RWPE1 (cell line): ENCODE data around the gene VASP.

ENCODE experiments used
- CTCF ChIA-PET: fragments of 350-600 bp; sonication (Branson Sonifier 250); formaldehyde crosslinking; extraction: SDS; loops from one replicate; lab custom pipeline; 2021; lab: Yijun Ruan, JAX
- POLR2A ChIA-PET: fragments of 400-600 bp; formaldehyde crosslinking; extraction: SDS; loops from one replicate; lab custom pipeline; 2020; ENCODE audit warnings: antibody characterized with exemption; ENCODE audit not compliant: low non-redundant PET; lab: Yijun Ruan, JAX
- DNase-seq: peaks from one replicate; pipeline ENCODE4 v3.0.0; 2012; ENCODE audit warnings: low spot score
- H3K27ac ChIP-seq: fragments of 450-650 bp; 2 replicates; pipeline ENCODE4 v1.5.1; 2017
- CTCF ChIP-seq: fragments of 450-650 bp; conservative IDR thresholded peaks from 2 replicates; pipeline ENCODE4 v1.5.1; 2017; ENCODE audit warnings: low read depth, mild to moderate bottlenecking

Gene VASP

GRCh38 chr19:45560038-45560437 lies 52.8 kb downstream of the VASP start:
- H3K27ac ChIP-seq: peak overlapping the region; percentile 9; the same call in 1 of the 2 replicates
- no peak for TF ChIP-seq CTCF
- POLR2A ChIA-PET: no interaction called here
- DNase-seq: no peak
- CTCF ChIA-PET: interaction anchor here (0.6 kb wide), 1 partner anchor 720 kb away, joined by 6 read pairs; no protein-coding TSS in a partner anchor

DNA sequence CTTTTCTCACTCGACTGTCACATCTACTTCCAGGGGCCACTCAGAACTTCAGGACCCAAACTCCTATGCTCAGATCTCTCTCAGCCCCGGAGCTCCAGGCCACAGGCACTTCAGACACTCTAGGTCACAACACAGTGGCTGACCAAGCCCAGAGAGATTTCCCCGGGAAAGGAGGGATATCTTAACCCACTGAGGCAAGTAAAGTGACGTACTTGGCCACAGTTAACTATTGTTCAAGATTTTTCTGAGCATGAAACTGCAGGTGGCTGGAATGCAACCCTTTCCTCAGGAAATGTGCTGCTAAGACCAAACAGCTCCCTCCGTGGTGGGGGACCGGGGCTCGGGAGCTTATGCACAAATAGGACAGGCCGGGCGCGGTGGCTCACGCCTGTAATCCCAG lies 53.4 kb downstream of the VASP start:
- no peak for TF ChIP-seq CTCF
- POLR2A ChIA-PET: no interaction called here
- peak overlapping the region; percentile 9; the same call in 1 of the 2 replicates for H3K27ac ChIP-seq
- DNase-seq: no peak
- CTCF ChIA-PET: no interaction called here

DNA sequence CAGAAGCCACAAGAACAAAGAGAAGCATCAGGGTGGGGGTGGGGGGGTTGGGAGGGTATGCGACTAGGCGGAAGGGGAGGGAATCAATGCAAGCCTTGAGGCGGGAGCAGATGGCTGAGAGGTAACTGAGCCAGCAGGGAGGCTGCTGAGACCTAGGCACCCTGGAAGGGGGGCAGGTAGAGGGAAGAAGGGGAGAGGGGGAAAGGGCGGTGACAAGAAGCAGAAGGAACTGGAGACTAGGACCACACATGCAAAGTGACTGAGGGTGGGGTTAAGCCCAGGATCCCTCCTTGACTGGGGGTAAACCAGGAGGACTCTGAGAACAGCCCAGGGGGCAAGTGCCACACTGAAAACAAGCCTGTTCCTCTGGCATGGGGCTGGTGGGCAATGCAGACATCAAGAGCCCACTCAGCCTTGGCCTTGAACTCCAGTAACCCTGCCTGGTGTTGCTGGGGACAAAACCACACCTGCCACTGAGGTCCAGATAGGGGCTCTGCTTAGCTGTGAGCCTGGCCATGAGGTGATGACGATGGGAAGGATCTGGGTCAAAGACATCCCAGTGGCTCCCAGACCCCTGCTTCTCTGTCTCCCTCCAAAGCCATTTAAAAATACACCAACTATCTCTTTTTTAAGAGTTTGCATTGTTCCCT lies 57.0 kb downstream of the VASP start:
- peak overlapping the region; percentile 35 for H3K27ac ChIP-seq
- no peak for TF ChIP-seq CTCF
- CTCF ChIA-PET: interaction anchor here (0.6 kb wide), 1 partner anchor 44 kb away, joined by 4 read pairs; no protein-coding TSS in a partner anchor
- POLR2A ChIA-PET: no interaction called here
- no peak for DNase-seq

DNA sequence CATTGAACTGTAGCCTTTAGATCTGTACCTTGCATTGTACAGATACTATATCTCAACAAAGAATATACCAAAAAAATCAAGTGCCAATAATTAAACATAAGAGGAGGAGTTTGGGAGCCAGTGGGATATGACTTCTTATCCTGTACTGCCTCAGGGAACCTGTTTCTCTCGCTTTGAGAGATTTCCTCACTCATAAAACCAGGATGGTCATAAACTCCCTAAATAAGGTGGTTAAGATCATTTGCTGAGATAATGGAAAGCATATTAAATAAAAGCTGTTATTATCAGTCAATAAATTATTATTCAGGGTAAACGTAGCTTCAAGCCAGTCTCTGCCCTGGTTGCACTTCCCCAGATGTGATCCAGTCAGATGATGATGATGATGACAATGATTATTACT lies 60.3 kb downstream of the VASP start:
- ChIA-PET POLR2A (no interaction called here), CTCF (interaction anchor here (1.2 kb wide), 1 partner anchor 9 kb away, joined by 3 read pairs; no protein-coding TSS in a partner anchor)
- no peak for TF ChIP-seq CTCF
- H3K27ac ChIP-seq: no peak overlapping the region
- no peak for DNase-seq

DNA sequence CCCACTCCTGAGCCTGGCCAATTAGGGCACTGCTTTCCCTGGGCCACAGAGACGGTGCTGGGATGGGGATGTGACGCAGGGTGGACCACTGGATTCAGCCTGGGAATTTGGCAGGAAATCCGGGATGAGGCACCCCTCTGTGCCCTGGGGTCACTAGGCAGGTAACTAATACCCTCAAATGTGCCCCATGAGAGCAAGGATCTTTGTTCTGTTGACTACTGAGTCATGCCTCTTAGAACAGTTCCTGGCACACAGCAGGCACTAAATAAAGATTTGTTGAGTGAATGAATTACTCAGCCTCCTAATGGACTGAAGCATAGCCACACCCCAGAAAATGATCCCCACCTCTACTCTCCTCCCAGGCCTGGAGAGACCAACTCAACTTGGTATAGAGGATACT lies 61.5 kb downstream of the VASP start:
- TF ChIP-seq CTCF: no peak
- peak overlapping the region; percentile 90 for H3K27ac ChIP-seq
- POLR2A ChIA-PET: no interaction called here
- peak; percentile 76 for DNase-seq
- CTCF ChIA-PET: no interaction called here

DNA sequence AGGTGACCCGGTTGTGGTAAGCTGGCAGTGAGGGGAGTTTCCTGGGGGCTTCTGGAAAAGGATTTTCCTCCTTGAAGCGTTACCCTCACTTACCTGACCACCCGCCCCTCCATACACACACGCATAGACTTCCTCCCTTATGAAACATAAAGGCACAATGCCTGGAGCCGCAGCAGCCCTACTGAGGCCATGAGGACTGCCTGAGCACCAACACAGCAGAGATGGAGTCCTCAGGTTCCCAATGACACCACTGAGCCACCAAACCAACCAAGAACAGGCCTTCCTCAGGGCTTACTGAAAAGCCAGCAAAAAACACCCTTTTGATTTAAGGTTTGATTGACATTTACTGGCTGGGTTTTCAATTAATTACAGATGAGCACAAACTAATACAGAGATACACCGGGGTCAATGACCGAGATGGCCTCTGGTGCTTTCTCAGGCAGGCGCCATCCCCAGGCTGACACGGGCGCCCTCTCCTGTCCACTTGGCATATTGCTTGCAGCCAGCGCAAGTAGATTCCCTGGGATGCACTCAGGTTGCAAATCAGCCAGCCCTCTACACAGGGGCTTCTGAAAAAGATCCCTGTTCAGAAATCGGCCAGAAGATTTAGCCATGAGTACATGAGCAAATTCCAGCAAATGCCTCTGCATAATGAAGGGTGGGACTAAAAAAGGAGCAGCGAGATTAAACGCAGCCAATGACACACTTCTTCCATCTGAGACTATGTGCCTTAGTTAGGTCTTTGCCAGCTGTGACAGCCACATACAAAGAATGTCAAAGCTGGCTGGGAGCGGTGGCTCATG lies 62.5 kb downstream of the VASP start:
- TF ChIP-seq CTCF: peak; percentile 72
- POLR2A ChIA-PET: no interaction called here
- peak; percentile 30 for DNase-seq
- CTCF ChIA-PET: interaction anchor here (0.6 to 0.8 kb wide), 3 partner anchors 41 to 67 kb away, joined by 3 to 5 read pairs (median 3); no protein-coding TSS in a partner anchor
- H3K27ac ChIP-seq: peak overlapping the region; percentile 90
